Measurements from ENCODE around the gene ATG101.

- TF ChIP-seq POLR2A (IDR thresholded peaks at IDR 0.05): no peak
- TF ChIP-seq CTCF (IDR thresholded peaks at IDR 0.05): no peak
These were observed 52.7 kb downstream of the ATG101 start for GRCh38 chr12:52122540-52122871.

Measured in suprapubic skin (tissue), 3 donors.